ENCODE data around the gene DCLK1.

The DCLK1 gene

GRCh38 chr13:36006894-36007675 lies 124.1 kb downstream of the DCLK1 start:
- peaks cover 5% of the 10 kb centered on the region for H3K4me1 ChIP-seq (ENCODE audit: insufficient read depth, poor library complexity, severe bottlenecking)
- TF ChIP-seq CTCF (IDR thresholded peaks at IDR 0.05; ENCODE audit: poor library complexity, severe bottlenecking) = no peak
- no peak for ATAC-seq (ENCODE audit: low read depth)
- no peaks in the 10 kb centered on the region for H3K9me3 ChIP-seq (ENCODE audit: severe bottlenecking)
- H3K27me3 ChIP-seq (ENCODE audit: insufficient read depth, poor library complexity, severe bottlenecking) = no peaks in the 10 kb centered on the region
- no peak overlapping the region for H3K4me3 ChIP-seq (ENCODE audit: severe bottlenecking)
- H3K27ac ChIP-seq (ENCODE audit: poor library complexity, severe bottlenecking) = no peak overlapping the region
- DNase-seq (ENCODE audit: low spot score) = no peak
- no peaks in the 10 kb centered on the region for H3K36me3 ChIP-seq (ENCODE audit: low read depth)

GRCh38 chr13:36006347-36006746 lies 124.8 kb downstream of the DCLK1 start:
- H3K27ac ChIP-seq (ENCODE audit: poor library complexity, severe bottlenecking) = no peak overlapping the region
- H3K4me3 ChIP-seq (ENCODE audit: severe bottlenecking) = no peak overlapping the region
- DNase-seq (ENCODE audit: low spot score) = no peak
- no peak for ATAC-seq (ENCODE audit: low read depth)
- H3K36me3 ChIP-seq (ENCODE audit: low read depth) = no peaks in the 10 kb centered on the region
- H3K9me3 ChIP-seq (ENCODE audit: severe bottlenecking) = no peaks in the 10 kb centered on the region
- peaks cover 5% of the 10 kb centered on the region for H3K4me1 ChIP-seq (ENCODE audit: insufficient read depth, poor library complexity, severe bottlenecking)
- no peaks in the 10 kb centered on the region for H3K27me3 ChIP-seq (ENCODE audit: insufficient read depth, poor library complexity, severe bottlenecking)
- TF ChIP-seq CTCF (IDR thresholded peaks at IDR 0.05; ENCODE audit: poor library complexity, severe bottlenecking) = no peak

GRCh38 chr13:36001561-36001960 lies 129.6 kb downstream of the DCLK1 start:
- ATAC-seq (ENCODE audit: low read depth) = no peak
- H3K4me1 ChIP-seq (ENCODE audit: insufficient read depth, poor library complexity, severe bottlenecking) = peaks cover 5% of the 10 kb centered on the region
- no peak overlapping the region for H3K27ac ChIP-seq (ENCODE audit: poor library complexity, severe bottlenecking)

GRCh38 chr13:36000028-36000427 lies 131.2 kb downstream of the DCLK1 start:
- Histone ChIP-seq H3K4me3 (ENCODE audit: severe bottlenecking) (no peak overlapping the region), H3K36me3 (ENCODE audit: low read depth) (no peaks in the 10 kb centered on the region), H3K27me3 (ENCODE audit: insufficient read depth, poor library complexity, severe bottlenecking) (no peaks in the 10 kb centered on the region), H3K27ac (ENCODE audit: poor library complexity, severe bottlenecking) (no peak overlapping the region), H3K4me1 (ENCODE audit: insufficient read depth, poor library complexity, severe bottlenecking) (peaks cover 6% of the 10 kb centered on the region), H3K9me3 (ENCODE audit: severe bottlenecking) (no peaks in the 10 kb centered on the region)
- no peak for TF ChIP-seq CTCF (IDR thresholded peaks at IDR 0.05; ENCODE audit: poor library complexity, severe bottlenecking)
- DNase-seq (ENCODE audit: low spot score) (no peak), ATAC-seq (ENCODE audit: low read depth) (no peak)

More at GRCh38 chr13:36001561-36001960, 129.6 kb downstream of the DCLK1 start:
- Histone ChIP-seq H3K4me3 (ENCODE audit: severe bottlenecking) (no peak overlapping the region), H3K9me3 (ENCODE audit: severe bottlenecking) (no peaks in the 10 kb centered on the region), H3K36me3 (ENCODE audit: low read depth) (no peaks in the 10 kb centered on the region), H3K27me3 (ENCODE audit: insufficient read depth, poor library complexity, severe bottlenecking) (no peaks in the 10 kb centered on the region)
- DNase-seq (ENCODE audit: low spot score) = no peak
- TF ChIP-seq CTCF (IDR thresholded peaks at IDR 0.05; ENCODE audit: poor library complexity, severe bottlenecking) = no peak

- DNase-seq (ENCODE audit: low spot score) = no peak
- Histone ChIP-seq H3K4me1 (ENCODE audit: insufficient read depth, poor library complexity, severe bottlenecking) (peaks cover 21% of the 10 kb centered on the region), H3K9me3 (ENCODE audit: severe bottlenecking) (no peaks in the 10 kb centered on the region), H3K27ac (ENCODE audit: poor library complexity, severe bottlenecking) (peak overlapping the region; percentile 75), H3K36me3 (ENCODE audit: low read depth) (no peaks in the 10 kb centered on the region), H3K27me3 (ENCODE audit: insufficient read depth, poor library complexity, severe bottlenecking) (no peaks in the 10 kb centered on the region), H3K4me3 (ENCODE audit: severe bottlenecking) (no peak overlapping the region)
- TF ChIP-seq CTCF (IDR thresholded peaks at IDR 0.05; ENCODE audit: poor library complexity, severe bottlenecking) = no peak
- no peak for ATAC-seq (ENCODE audit: low read depth)
Measured at GRCh38 chr13:35996360-35996759, 134.8 kb downstream of the DCLK1 start.
